ENCODE data around the gene TBC1D5.

TBC1D5 gene

DNA sequence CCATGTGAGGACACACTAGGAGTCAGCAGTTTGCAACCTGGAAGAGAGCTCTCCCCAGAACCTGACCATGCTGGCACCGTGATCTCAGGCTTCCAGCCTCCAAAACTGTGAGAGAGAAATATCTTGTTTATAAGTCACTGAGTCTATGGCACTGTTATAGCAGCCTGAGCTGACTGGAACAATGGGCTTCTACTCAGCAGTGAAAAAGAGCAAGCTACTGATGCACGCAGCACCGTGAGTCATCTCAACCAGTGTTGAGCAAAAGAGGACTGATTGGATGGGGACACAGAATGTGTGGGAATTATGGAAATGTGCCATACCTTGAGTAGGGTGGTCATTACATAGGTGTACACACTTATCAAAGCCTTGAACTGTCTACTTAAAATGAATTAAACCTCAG lies 627.2 kb downstream of the TBC1D5 start:
- no peaks in the 10 kb centered on the region for H3K27me3 ChIP-seq (ENCODE audit: control insufficient read depth, insufficient read depth, low read length)
- H3K9me3 ChIP-seq (ENCODE audit: control insufficient read depth, low read length): no peaks in the 10 kb centered on the region
- no peaks in the 10 kb centered on the region for H3K4me1 ChIP-seq (ENCODE audit: control insufficient read depth, insufficient read depth, low read length)
- no peak overlapping the region for H3K4me3 ChIP-seq (ENCODE audit: low read length)
- H3K9ac ChIP-seq (ENCODE audit: low read length): no peak overlapping the region
- H3K36me3 ChIP-seq (ENCODE audit: control insufficient read depth, insufficient read depth, low read length): no peaks in the 10 kb centered on the region

DNA sequence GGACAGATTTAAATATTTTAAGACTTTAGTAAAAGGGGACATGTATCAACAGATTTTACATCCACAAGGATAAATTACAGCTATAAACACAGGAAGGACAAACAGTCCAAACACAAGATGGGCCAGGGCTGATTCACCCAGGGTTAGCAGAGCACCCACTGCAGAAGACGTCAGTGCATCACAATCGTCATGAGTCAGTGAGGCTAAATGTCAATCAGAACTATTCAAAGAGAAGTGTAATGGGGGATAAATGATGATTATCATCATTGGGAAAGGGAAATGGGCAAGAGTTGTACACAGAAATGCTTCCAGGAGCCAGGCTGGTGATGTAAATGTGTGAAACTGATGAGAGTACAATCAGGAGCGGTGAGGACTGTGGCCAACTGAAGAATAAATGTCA lies 630.8 kb downstream of the TBC1D5 start:
- H3K9ac ChIP-seq (ENCODE audit: low read length): no peak overlapping the region
- H3K36me3 ChIP-seq (ENCODE audit: control insufficient read depth, insufficient read depth, low read length): no peaks in the 10 kb centered on the region
- H3K4me3 ChIP-seq (ENCODE audit: low read length): no peak overlapping the region
- H3K9me3 ChIP-seq (ENCODE audit: control insufficient read depth, low read length): no peaks in the 10 kb centered on the region
- H3K4me1 ChIP-seq (ENCODE audit: control insufficient read depth, insufficient read depth, low read length): no peaks in the 10 kb centered on the region
- no peaks in the 10 kb centered on the region for H3K27me3 ChIP-seq (ENCODE audit: control insufficient read depth, insufficient read depth, low read length)

DNA sequence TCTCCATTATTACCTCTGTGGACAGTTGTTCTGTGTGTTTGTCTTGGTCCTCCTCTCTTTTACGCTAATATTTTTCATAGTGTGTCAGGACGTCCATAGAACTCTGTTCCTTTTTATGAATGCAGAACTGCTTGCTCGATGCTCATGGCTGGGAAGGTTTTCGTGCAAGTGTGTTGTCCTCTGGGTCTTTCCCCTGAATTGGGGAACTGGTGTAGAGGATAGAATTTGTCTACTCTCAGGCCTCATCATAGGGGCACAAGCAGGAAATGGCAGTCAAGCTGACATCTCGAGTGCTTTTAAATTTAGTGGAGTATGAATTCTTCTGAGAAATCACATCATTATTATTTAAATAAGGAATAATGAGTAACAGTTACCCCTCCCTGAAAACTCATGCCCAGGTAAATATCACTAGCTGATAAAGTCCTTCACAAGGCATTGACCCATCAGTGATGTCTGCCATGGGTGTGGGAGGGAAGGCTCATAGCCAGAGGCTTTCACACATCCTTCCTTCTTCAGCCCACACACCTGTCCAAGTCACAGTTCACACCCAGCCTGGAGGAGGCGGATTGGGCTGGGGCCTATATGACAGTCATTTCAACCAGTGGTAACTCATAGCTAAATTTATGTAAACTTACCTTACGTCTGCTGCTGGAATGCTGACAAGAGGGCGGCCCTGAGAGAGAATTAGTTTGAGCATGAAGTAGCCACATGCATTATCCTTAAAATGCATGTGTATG lies 631.6 kb downstream of the TBC1D5 start:
- Histone ChIP-seq H3K4me3 (ENCODE audit: low read length) (no peak overlapping the region), H3K36me3 (ENCODE audit: control insufficient read depth, insufficient read depth, low read length) (no peaks in the 10 kb centered on the region), H3K9ac (ENCODE audit: low read length) (no peak overlapping the region), H3K9me3 (ENCODE audit: control insufficient read depth, low read length) (no peaks in the 10 kb centered on the region), H3K27me3 (ENCODE audit: control insufficient read depth, insufficient read depth, low read length) (no peaks in the 10 kb centered on the region), H3K4me1 (ENCODE audit: control insufficient read depth, insufficient read depth, low read length) (no peaks in the 10 kb centered on the region)
